Activated naive CD8-positive, alpha-beta T cell treated with anti-CD3 and anti-CD28 coated beads for 36 hours (primary cell): ENCODE data around the gene GPR15LG. TPM values are rescaled to one million over a fixed set of nuclear protein-coding genes. Genes with fewer than 3 reads are reported as not detected.
A peak's percentile ranks its signal among the peaks of the same experiment; 100 is the strongest.
"Not testable (repeated sequence)": the region's sequence is repeated elsewhere in the genome, so short reads cannot be mapped to it uniquely, and the experiment has no call there.

Source experiments
- DNase-seq: peaks from one replicate; pipeline ENCODE4 v3.0.0; 2021
- H3K27ac Mint-ChIP-seq: one replicate; pipeline ENCODE4 v1.8.0; 2022; ENCODE audit warnings: mild to moderate bottlenecking, moderate library complexity, mixed read lengths
- H3K27me3 Mint-ChIP-seq: one replicate; pipeline ENCODE4 v1.8.0; 2022; ENCODE audit warnings: mild to moderate bottlenecking, mixed read lengths
- H3K36me3 Mint-ChIP-seq: one replicate; pipeline ENCODE4 v1.8.0; 2021; ENCODE audit warnings: mild to moderate bottlenecking, mixed read lengths
- H3K4me1 Mint-ChIP-seq: one replicate; pipeline ENCODE4 v1.8.0; 2021; ENCODE audit warnings: mixed read lengths
- H3K4me3 Mint-ChIP-seq: one replicate; pipeline ENCODE4 v1.8.0; 2022; ENCODE audit warnings: mild to moderate bottlenecking, moderate library complexity, mixed read lengths
- H3K9me3 Mint-ChIP-seq: one replicate; pipeline ENCODE4 v1.8.0; 2022; ENCODE audit warnings: mixed read lengths
- total RNA-seq, 2 experiments: library from RNA; stranded (reverse); gene quantifications; one replicate each; pipeline ENCODE4 v1.2.3, GENCODE V29; 2021

The GPR15LG gene
- total RNA-seq, 2 experiments from 2014 or later = not detected

DNA sequence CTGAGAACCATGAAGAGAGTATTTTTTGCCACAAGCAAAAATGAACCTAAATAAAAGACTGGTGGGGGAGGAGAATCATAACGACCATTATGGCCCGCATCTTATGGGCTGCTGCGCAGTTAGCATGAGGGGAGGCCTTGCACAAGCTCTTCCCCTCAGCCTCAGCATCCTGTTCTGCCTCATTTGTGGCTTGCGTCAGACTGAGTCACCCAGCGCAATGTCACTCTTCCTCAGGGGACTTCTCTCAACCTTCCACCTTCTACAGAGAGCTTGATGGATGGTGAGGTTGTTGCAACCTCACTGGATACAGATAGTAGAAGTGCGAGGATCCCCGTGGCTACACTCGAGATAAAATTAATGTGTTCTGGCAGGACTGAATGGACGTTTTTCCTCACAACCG lies 16.8 kb upstream of the GPR15LG start:
- peaks cover 20% of the 10 kb centered on the region for H3K36me3 Mint-ChIP-seq
- peak overlapping the region; percentile 72 for H3K27ac Mint-ChIP-seq
- peaks cover 36% of the 10 kb centered on the region for H3K4me1 Mint-ChIP-seq
- H3K27me3 Mint-ChIP-seq = no peaks in the 10 kb centered on the region
- no peak overlapping the region for H3K4me3 Mint-ChIP-seq
- no peaks in the 10 kb centered on the region for H3K9me3 Mint-ChIP-seq
- peak; percentile 62 for DNase-seq

GRCh38 chr10:84158061-84158460 lies 15.5 kb upstream of the GPR15LG start:
- H3K27me3 Mint-ChIP-seq = no peaks in the 10 kb centered on the region
- peaks cover 20% of the 10 kb centered on the region for H3K36me3 Mint-ChIP-seq
- H3K9me3 Mint-ChIP-seq = no peaks in the 10 kb centered on the region
- no peak overlapping the region for H3K4me3 Mint-ChIP-seq
- H3K27ac Mint-ChIP-seq = no peak overlapping the region
- no peak for DNase-seq
- peaks cover 28% of the 10 kb centered on the region for H3K4me1 Mint-ChIP-seq

DNA sequence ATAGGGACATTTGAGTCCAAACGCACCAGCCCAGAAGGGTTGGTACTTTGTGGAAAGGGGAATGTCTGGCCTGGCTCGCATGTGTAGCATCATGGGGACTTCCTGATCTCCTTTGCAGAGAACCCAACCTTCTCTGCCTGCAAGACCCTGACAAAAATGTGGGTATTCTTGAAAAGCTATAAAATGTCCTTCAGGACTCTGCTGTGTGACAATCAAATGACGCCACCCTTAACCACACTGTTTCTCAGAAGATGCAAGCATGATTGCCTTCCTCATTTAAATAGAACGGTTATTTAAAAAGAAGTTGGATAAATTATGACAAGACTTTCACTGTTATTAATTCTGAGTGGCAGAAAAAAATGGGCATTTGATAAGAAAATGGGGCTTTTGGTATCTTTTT lies 15.1 kb upstream of the GPR15LG start:
- Mint-ChIP-seq H3K36me3 (peaks cover 20% of the 10 kb centered on the region), H3K27me3 (no peaks in the 10 kb centered on the region), H3K9me3 (no peaks in the 10 kb centered on the region), H3K27ac (no peak overlapping the region), H3K4me1 (peaks cover 26% of the 10 kb centered on the region), H3K4me3 (no peak overlapping the region)
- no peak for DNase-seq

- H3K4me1 Mint-ChIP-seq = peaks cover 23% of the 10 kb centered on the region
- no peaks in the 10 kb centered on the region for H3K27me3 Mint-ChIP-seq
- no peaks in the 10 kb centered on the region for H3K9me3 Mint-ChIP-seq
- no peak overlapping the region for H3K4me3 Mint-ChIP-seq
- peaks cover 20% of the 10 kb centered on the region for H3K36me3 Mint-ChIP-seq
- no peak for DNase-seq
- no peak overlapping the region for H3K27ac Mint-ChIP-seq
These were observed 14.4 kb upstream of the GPR15LG start for GRCh38 chr10:84159076-84159685.

GRCh38 chr10:84160663-84161362 lies 12.8 kb upstream of the GPR15LG start:
- H3K27me3 Mint-ChIP-seq = no peaks in the 10 kb centered on the region
- DNase-seq = no peak
- peaks cover 7% of the 10 kb centered on the region for H3K36me3 Mint-ChIP-seq
- peaks cover 21% of the 10 kb centered on the region for H3K4me1 Mint-ChIP-seq
- no peaks in the 10 kb centered on the region for H3K9me3 Mint-ChIP-seq
- H3K27ac Mint-ChIP-seq = no peak overlapping the region
- no peak overlapping the region for H3K4me3 Mint-ChIP-seq

DNA sequence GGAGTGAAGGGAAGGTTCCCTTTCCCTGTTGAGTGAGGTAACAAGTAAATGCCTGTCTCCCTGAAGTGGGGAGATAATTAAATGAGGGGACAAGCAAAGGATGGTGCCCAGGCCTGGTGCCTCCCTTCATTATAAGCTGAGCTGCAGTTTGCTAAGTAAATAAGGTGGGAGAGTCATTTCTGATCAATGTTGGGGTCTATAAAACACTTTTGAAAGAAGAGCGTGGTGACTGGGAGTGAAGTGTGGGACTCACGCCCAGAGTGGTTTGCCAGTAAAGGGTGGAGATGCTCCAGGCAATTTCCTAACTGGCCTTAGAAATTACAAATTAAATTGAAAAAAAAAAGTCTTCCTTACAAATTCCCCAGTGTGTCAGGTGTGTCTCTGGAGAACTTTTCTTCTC lies 9.6 kb upstream of the GPR15LG start:
- Mint-ChIP-seq H3K27me3 (no peaks in the 10 kb centered on the region), H3K36me3 (no peaks in the 10 kb centered on the region), H3K4me1 (peaks cover 3% of the 10 kb centered on the region), H3K4me3 (no peak overlapping the region), H3K27ac (no peak overlapping the region), H3K9me3 (no peaks in the 10 kb centered on the region)
- DNase-seq = no peak

DNA sequence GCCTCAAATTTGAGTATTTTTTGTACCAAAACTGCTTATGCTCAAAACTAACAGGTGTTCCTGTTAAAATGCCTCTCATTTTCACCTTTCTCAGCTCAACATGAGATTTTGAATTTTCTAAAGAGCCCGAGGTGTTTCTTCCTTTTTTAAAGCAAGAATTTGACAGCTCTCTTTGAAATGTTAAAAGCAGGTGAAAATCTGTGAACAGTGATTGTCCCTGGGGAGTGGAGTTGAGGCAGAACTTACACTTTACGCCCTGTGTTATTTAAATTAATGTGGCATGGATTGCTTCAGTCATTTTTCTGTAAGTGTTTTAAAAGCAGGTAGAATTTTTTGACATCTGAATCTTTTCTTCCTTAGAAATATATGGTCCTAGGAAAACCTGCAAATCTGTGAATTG lies 9.2 kb upstream of the GPR15LG start:
- Mint-ChIP-seq H3K9me3 (no peaks in the 10 kb centered on the region), H3K27ac (no peak overlapping the region), H3K4me1 (no peaks in the 10 kb centered on the region), H3K36me3 (no peaks in the 10 kb centered on the region), H3K4me3 (no peak overlapping the region), H3K27me3 (no peaks in the 10 kb centered on the region)
- DNase-seq = no peak

GRCh38 chr10:84166620-84167288 lies 6.8 kb upstream of the GPR15LG start:
- no peak overlapping the region for H3K4me3 Mint-ChIP-seq
- no peaks in the 10 kb centered on the region for H3K36me3 Mint-ChIP-seq
- DNase-seq = no peak
- no peaks in the 10 kb centered on the region for H3K4me1 Mint-ChIP-seq
- H3K27me3 Mint-ChIP-seq = no peaks in the 10 kb centered on the region
- no peak overlapping the region for H3K27ac Mint-ChIP-seq
- H3K9me3 Mint-ChIP-seq = no peaks in the 10 kb centered on the region

GRCh38 chr10:84167289-84167653 lies 6.3 kb upstream of the GPR15LG start:
- not testable (repeated sequence) for H3K4me1 Mint-ChIP-seq, H3K4me3 Mint-ChIP-seq, H3K27ac Mint-ChIP-seq, DNase-seq, H3K27me3 Mint-ChIP-seq, H3K9me3 Mint-ChIP-seq, H3K36me3 Mint-ChIP-seq

DNA sequence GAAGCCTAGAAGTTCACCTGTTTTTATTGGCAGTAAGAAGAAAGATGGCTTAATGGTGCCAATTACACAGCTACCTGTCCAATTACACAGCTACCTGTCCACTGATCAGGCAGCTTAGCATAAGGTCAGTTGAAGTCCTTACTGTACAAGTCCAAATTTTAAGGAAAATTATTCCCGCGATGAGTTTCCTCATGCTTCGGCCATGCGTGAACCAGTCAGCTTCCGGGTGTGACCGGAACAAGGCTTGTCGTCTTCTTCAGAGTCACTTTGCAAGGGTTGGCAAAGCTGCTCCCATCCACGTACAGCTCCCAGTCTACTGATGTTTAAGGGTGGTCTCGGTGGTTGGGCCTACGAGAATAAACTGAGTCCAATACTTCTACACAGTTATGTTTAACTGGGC lies 5.2 kb upstream of the GPR15LG start:
- not testable (repeated sequence) for H3K36me3 Mint-ChIP-seq, H3K9me3 Mint-ChIP-seq, DNase-seq, H3K27ac Mint-ChIP-seq, H3K27me3 Mint-ChIP-seq, H3K4me1 Mint-ChIP-seq, H3K4me3 Mint-ChIP-seq

GRCh38 chr10:84171237-84171636 lies 2.4 kb upstream of the GPR15LG start:
- not testable (repeated sequence) for H3K9me3 Mint-ChIP-seq, H3K4me1 Mint-ChIP-seq, DNase-seq, H3K27ac Mint-ChIP-seq, H3K27me3 Mint-ChIP-seq, H3K36me3 Mint-ChIP-seq, H3K4me3 Mint-ChIP-seq

GRCh38 chr10:84171700-84172466 lies 1.7 kb upstream of the GPR15LG start:
- H3K4me1 Mint-ChIP-seq, H3K4me3 Mint-ChIP-seq, H3K27me3 Mint-ChIP-seq, H3K36me3 Mint-ChIP-seq, H3K27ac Mint-ChIP-seq, H3K9me3 Mint-ChIP-seq, DNase-seq: not testable (repeated sequence)

DNA sequence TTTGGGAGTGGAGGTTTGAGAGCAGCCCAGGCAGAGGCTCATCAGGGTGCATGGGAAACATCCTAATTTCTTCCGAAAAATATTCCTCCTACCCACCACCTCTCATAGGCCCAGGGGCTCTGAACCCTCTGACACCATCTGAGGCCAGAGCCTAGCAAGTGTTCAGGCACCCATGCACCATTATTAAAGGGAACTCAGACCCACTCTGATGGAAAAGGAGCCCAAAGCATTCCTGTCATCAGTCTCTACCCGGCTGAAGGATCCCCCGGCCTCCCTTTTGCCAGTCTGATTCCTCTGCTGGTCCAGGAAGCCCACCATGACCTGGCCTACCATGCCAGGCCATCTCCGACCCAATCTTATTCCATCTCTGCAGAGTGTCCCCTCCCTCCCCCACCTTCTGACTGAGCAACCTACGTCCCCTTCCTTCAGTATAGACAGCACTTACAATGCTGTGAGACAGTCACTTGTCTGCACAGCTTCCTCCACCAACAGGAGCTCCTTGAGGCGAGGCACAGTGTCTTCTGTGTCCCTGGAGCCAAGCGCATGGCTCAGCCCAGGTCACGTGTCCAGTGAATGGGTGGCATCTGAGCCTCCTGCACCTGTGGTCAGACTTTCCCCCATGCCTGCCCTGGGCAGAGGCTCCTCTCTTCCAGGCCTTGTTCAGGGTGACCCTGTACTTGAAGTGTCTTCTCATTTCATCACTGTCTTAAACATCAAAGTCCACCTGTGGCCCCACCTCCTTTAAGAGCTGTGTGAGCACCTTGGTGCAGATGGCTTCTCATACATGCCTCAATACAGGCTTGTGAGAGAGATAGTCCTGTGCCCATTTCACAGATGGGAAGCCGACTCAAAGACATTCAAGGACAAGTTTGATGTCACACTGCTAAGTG lies 889 bp upstream of the GPR15LG start:
- H3K27ac Mint-ChIP-seq = no peak overlapping the region
- DNase-seq = no peak
- no peaks in the 10 kb centered on the region for H3K27me3 Mint-ChIP-seq
- no peaks in the 10 kb centered on the region for H3K9me3 Mint-ChIP-seq
- no peak overlapping the region for H3K4me3 Mint-ChIP-seq
- no peaks in the 10 kb centered on the region for H3K36me3 Mint-ChIP-seq
- peaks cover 8% of the 10 kb centered on the region for H3K4me1 Mint-ChIP-seq

GRCh38 chr10:84175436-84175835 lies 1.8 kb downstream of the GPR15LG start:
- H3K4me3 Mint-ChIP-seq = no peak overlapping the region
- no peaks in the 10 kb centered on the region for H3K9me3 Mint-ChIP-seq
- DNase-seq = no peak
- no peaks in the 10 kb centered on the region for H3K27me3 Mint-ChIP-seq
- peaks cover 8% of the 10 kb centered on the region for H3K4me1 Mint-ChIP-seq
- no peaks in the 10 kb centered on the region for H3K36me3 Mint-ChIP-seq
- no peak overlapping the region for H3K27ac Mint-ChIP-seq
